Ishikawa (cell line): ENCODE results near the gene FGD3.

Source experiments
- CEBPB ChIP-seq: IDR thresholded peaks from 2 replicates; pipeline ENCODE4 v1.6.1; 2012
- CREB1 ChIP-seq: IDR thresholded peaks from 2 replicates; pipeline ENCODE4 v1.6.1; 2012; ENCODE audit warnings: low read depth
- EGR1 ChIP-seq: IDR thresholded peaks from 2 replicates; pipeline ENCODE4 v1.6.1; 2012
- EP300 ChIP-seq: IDR thresholded peaks from 2 replicates; pipeline ENCODE4 v1.6.1; 2012; ENCODE audit warnings: borderline replicate concordance
- FOXM1 ChIP-seq: IDR thresholded peaks from 2 replicates; pipeline ENCODE4 v1.6.1; 2012; ENCODE audit warnings: low read depth, borderline replicate concordance
- MAX ChIP-seq: IDR thresholded peaks from 2 replicates; pipeline ENCODE4 v1.6.1; 2012
- NFIC ChIP-seq: IDR thresholded peaks from 2 replicates; pipeline ENCODE4 v1.6.1; 2012
- RAD21 ChIP-seq: IDR thresholded peaks from 2 replicates; pipeline ENCODE4 v1.6.1; 2012; ENCODE audit warnings: low read depth
- TAF1 ChIP-seq: IDR thresholded peaks from 2 replicates; pipeline ENCODE4 v1.6.1; 2012; ENCODE audit warnings: low read depth, mild to moderate bottlenecking
- TCF12 ChIP-seq: IDR thresholded peaks from 2 replicates; pipeline ENCODE4 v1.6.1; 2012; ENCODE audit warnings: low read depth
- TEAD4 ChIP-seq: IDR thresholded peaks from 2 replicates; pipeline ENCODE4 v1.6.1; 2012
- YY1 ChIP-seq: IDR thresholded peaks from 2 replicates; pipeline ENCODE4 v1.6.1; 2012; ENCODE audit warnings: low read depth
- ZBTB7A ChIP-seq: IDR thresholded peaks from 2 replicates; pipeline ENCODE4 v1.6.1; 2012; ENCODE audit warnings: low read depth
- TF ChIP-seq, protein P1 (sequence below): IDR thresholded peaks from 2 replicates; pipeline ENCODE4 v1.6.1; 2012; ENCODE audit warnings: low read depth, mild to moderate bottlenecking
- TF ChIP-seq, protein P2 (sequence below): IDR thresholded peaks from 2 replicates; pipeline ENCODE4 v1.6.1; 2012

FGD3 gene

GRCh38 chr9:93009337-93010015 lies 62.2 kb downstream of the FGD3 start:
- TF ChIP-seq TAF1 (no peak), EGR1 (no peak), CEBPB (no peak), MAX (no peak), NFIC (no peak), ZBTB7A (no peak), RAD21 (no peak)
- TF ChIP-seq, protein P1, sequence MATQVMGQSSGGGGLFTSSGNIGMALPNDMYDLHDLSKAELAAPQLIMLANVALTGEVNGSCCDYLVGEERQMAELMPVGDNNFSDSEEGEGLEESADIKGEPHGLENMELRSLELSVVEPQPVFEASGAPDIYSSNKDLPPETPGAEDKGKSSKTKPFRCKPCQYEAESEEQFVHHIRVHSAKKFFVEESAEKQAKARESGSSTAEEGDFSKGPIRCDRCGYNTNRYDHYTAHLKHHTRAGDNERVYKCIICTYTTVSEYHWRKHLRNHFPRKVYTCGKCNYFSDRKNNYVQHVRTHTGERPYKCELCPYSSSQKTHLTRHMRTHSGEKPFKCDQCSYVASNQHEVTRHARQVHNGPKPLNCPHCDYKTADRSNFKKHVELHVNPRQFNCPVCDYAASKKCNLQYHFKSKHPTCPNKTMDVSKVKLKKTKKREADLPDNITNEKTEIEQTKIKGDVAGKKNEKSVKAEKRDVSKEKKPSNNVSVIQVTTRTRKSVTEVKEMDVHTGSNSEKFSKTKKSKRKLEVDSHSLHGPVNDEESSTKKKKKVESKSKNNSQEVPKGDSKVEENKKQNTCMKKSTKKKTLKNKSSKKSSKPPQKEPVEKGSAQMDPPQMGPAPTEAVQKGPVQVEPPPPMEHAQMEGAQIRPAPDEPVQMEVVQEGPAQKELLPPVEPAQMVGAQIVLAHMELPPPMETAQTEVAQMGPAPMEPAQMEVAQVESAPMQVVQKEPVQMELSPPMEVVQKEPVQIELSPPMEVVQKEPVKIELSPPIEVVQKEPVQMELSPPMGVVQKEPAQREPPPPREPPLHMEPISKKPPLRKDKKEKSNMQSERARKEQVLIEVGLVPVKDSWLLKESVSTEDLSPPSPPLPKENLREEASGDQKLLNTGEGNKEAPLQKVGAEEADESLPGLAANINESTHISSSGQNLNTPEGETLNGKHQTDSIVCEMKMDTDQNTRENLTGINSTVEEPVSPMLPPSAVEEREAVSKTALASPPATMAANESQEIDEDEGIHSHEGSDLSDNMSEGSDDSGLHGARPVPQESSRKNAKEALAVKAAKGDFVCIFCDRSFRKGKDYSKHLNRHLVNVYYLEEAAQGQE: no peak

DNA sequence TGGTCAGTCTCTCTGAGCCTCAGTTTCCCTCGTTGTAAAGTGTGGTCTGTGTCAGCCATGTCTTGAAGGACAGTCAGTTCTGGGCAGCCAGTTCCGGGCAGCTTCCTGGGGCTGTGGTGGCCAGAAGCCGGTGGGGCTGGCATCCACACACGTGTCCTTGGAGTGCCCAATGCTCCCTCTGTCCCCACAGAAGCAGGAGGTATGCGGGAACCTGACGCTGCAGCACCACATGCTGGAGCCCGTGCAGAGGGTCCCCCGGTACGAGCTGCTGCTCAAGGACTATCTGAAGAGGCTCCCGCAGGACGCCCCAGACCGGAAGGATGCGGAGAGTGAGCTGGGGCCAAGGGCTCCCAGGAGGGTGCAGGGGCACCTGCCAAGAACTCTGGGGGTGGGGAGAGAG lies 62.7 kb downstream of the FGD3 start:
- TF ChIP-seq YY1 (no peak), TEAD4 (no peak)

DNA sequence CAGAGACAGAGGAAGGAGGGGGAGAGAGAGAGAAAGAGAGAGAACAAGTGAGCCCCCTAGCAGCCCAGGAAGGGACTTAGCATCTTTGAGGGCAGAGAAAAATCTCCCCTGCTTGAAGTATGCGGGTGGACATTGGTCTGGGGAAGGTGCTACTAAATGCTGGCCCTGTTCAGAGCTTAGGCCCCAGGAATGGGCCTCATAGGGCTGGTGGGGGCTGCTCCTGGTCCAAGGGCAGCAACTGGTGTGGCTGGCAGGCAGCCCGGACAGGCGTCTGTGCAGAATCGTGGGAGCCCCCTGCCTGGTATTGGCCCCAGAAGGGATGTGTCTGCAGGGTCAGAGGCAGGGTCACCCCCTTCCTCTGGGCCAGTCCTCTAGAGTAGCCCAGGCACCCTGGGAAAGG lies 63.4 kb downstream of the FGD3 start:
- TF ChIP-seq NFIC (no peak), RAD21 (no peak), TAF1 (no peak), EGR1 (no peak), TEAD4 (no peak), EP300 (no peak), FOXM1 (no peak), CREB1 (no peak), MAX (no peak), YY1 (no peak), CEBPB (no peak), TCF12 (no peak), ZBTB7A (no peak)
- TF ChIP-seq, protein P1: no peak
- TF ChIP-seq, protein P2, sequence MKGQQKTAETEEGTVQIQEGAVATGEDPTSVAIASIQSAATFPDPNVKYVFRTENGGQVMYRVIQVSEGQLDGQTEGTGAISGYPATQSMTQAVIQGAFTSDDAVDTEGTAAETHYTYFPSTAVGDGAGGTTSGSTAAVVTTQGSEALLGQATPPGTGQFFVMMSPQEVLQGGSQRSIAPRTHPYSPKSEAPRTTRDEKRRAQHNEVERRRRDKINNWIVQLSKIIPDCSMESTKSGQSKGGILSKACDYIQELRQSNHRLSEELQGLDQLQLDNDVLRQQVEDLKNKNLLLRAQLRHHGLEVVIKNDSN: no peak

- TF ChIP-seq CEBPB (no peak), TEAD4 (no peak), YY1 (no peak), EGR1 (no peak), ZBTB7A (no peak), EP300 (no peak), TAF1 (no peak)
Observed at GRCh38 chr9:93011114-93011513, 63.8 kb downstream of the FGD3 start.

DNA sequence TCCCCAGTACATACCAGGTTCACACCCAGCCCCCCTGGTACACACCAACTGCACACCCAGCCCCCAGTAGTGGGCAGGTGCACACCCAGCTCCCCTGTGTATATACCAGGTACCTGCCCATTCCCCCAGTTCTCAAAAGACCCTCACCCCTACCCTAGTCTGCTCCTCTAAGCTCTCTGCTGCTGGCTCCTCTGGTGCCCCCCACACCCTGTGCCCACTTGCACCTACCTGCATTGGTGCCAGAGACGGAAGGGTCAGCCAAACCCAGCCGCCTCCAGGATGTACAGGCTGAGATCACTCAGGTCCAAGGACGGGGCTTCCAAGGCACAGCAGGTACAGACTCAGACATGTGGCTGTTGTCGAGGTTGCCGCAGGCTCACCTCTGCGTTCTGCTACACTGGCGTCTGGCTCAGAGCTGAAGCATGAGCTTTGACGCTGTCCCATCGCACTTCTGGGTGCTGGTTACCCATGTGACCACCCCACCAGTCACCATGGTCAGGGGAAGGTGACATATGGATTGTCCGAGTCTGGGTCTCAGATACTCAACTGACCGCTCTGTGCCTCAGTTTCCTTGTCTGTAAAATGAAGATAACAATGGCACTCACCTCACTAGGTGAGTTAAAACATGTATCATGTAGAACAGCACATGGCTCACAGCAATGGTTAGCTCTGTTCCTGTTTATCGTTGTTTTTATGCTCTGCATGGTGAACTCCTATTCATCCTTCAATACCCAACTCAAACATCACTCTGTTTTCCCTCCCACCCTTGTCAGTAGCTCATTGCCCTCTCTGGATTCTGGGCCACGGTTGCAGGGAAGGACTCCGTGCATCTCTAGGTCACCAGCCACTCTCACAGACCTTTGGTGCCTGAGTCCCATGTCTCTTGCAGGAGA lies 65.9 kb downstream of the FGD3 start:
- TF ChIP-seq NFIC (no peak), CREB1 (no peak), TAF1 (no peak), FOXM1 (no peak), YY1 (no peak), RAD21 (no peak), CEBPB (no peak), TCF12 (no peak), ZBTB7A (no peak), EGR1 (no peak)
- TF ChIP-seq, protein P2: no peak
- TF ChIP-seq, protein P1: no peak
